Psoas muscle (tissue), 8 donors: Measurements from ENCODE around the gene MTCL1. TPM values are rescaled to one million over a fixed set of nuclear protein-coding genes. Genes with fewer than 3 reads are reported as not detected.

Source experiments
- ATAC-seq, 4 donors: fragments of 200-7000 bp; cut with Tn5 transposase; one replicate each; pipeline ENCODE4 v1.9.1; 2020; ENCODE audit warnings: moderate library complexity in 3 of 4, mild to moderate bottlenecking in 2 of 4
- DNase-seq, 2 donors: peaks; one replicate each; pipeline ENCODE4 v3.0.0-alpha.2; 2020
- H3K27ac ChIP-seq: fragments of 200-600 bp; one replicate; pipeline ENCODE4 v1.8.0; 2022
- H3K27me3 ChIP-seq, 3 donors: fragments of 200-600 bp in 1 of 3; one replicate each; pipeline versions ENCODE4 v1.6.1 to v1.8.0; 2013 to 2022; ENCODE audit warnings: low read length in 2 of 3, mild to moderate bottlenecking in 2 of 3, moderate library complexity in 1 of 3; ENCODE audit not compliant: insufficient read depth in 3 of 3
- H3K36me3 ChIP-seq, 2 donors: fragments of 200-600 bp in 1 of 2; one replicate each; pipeline versions ENCODE4 v1.6.1 to v1.8.0; 2013 to 2022; ENCODE audit warnings: low read depth in 1 of 2, mild to moderate bottlenecking in 1 of 2, moderate library complexity in 1 of 2; ENCODE audit not compliant: insufficient read depth in 1 of 2
- H3K4me1 ChIP-seq: fragments of 200-600 bp; one replicate; pipeline ENCODE4 v1.8.0; 2022
- H3K4me3 ChIP-seq: fragments of 200-600 bp; one replicate; pipeline ENCODE4 v1.8.0; 2022; ENCODE audit warnings: mild to moderate bottlenecking
- H3K9me3 ChIP-seq: fragments of 200-600 bp; one replicate; pipeline ENCODE4 v1.8.0; 2022
- CTCF ChIP-seq: fragments of 200-600 bp; IDR thresholded peaks from one replicate; pipeline ENCODE4 v1.8.0; 2022; ENCODE audit warnings: antibody characterized with exemption
- WGBS, 3 donors: extraction: QIAGEN DNeasy Blood & Tissue Kit; methylation state at CpG; one replicate each; pipeline versions ENCODE4 v1.1.6 to v1.1.7; 2013; 5-methylcytosine and 5-hydroxymethylcytosine counted together
- intact Hi-C, 2 donors: fragments of 100-400 bp; cut with DNase I; formaldehyde crosslinking; loops; one replicate each; pipeline versions ENCODE4 v1.11.0 to v1.14.2; 2022
- polyA plus RNA-seq, 3 donors: library from polyadenylated mRNA; stranded (reverse); fragments of 200-250 nt; gene quantifications; one replicate each; pipeline ENCODE4 v1.2.3, GENCODE V29; 2013
- total RNA-seq, 4 donors: library from RNA; stranded (reverse); fragmentation: NEBNext Ultra II Directional in 2 of 4; extraction: Animal tissue kit (Norgen Biotek cat#: 25700) in 2 of 4; gene quantifications; one replicate each; pipeline versions ENCODE4 v1.2.1 to v1.2.4, GENCODE V29; 2021 to 2023
- donor health status: healthy with polysubstance abuse.
- donor health status: DM: no; HTN: no; CAD: no; lungs with moderate emphysema.
- donor health status: Bipolar disorder and iron deficiency.
- donor health status: healthy.
- donor health status: DM: yes; HTN: yes; CAD: no.
- donor health status: DM: no; HTN: no; CAD: no.
- donor health status: DM: no; HTN: no; CAD: no.
- donor health status: DM: yes; HTN: yes; CAD: no.

MTCL1 gene
- total and polyA plus RNA-seq, 7 donors = 1.3 to 5.3 (median 3.0) TPM

- no peaks in the 10 kb centered on the region for H3K36me3 ChIP-seq
- H3K9me3 ChIP-seq = no peaks in the 10 kb centered on the region
- WGBS, 3 donors = 89 to 95% (median 90%) methylated on average over 10 of the region's 10 CpGs
- TF ChIP-seq CTCF = no peak
- no peaks in the 10 kb centered on the region for H3K27me3 ChIP-seq
- DNase-seq (no peak), ATAC-seq (no peak)
- H3K4me3 ChIP-seq = no peak overlapping the region
- H3K4me1 ChIP-seq = no peaks in the 10 kb centered on the region
- no peak overlapping the region for H3K27ac ChIP-seq
- intact Hi-C loops = no loop called here
Observed at GRCh38 chr18:8776013-8776943, 70.9 kb downstream of the MTCL1 start.

DNA sequence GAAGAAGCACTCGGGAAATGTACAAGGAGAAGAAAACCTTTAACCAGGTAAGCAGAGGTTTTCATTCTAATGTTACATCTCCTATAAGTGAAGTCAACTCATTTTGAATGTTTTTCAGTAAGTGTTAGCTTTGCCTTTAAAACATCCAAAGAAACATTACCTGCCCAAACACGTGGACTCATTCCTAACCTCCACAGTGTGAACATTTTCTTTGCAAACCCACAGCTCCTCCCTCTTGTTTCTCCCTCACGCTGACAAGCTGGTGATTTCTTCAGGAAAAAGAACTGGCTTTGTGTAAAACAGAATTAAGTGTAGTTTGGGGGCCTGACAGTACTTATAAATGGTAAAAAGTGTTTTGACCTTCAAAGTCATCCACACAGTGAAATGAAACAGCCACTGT lies 72.5 kb downstream of the MTCL1 start:
- Histone ChIP-seq H3K9me3 (no peaks in the 10 kb centered on the region), H3K4me1 (no peaks in the 10 kb centered on the region), H3K27ac (no peak overlapping the region), H3K27me3 (no peaks in the 10 kb centered on the region), H3K4me3 (no peak overlapping the region), H3K36me3 (no peaks in the 10 kb centered on the region)
- no peak for TF ChIP-seq CTCF
- DNase-seq = no peak
- intact Hi-C loops = no loop called here
- 66 to 83% (median 76%) methylated on average over 3 of the region's 3 CpGs for WGBS, 3 donors
- ATAC-seq = no peak

DNA sequence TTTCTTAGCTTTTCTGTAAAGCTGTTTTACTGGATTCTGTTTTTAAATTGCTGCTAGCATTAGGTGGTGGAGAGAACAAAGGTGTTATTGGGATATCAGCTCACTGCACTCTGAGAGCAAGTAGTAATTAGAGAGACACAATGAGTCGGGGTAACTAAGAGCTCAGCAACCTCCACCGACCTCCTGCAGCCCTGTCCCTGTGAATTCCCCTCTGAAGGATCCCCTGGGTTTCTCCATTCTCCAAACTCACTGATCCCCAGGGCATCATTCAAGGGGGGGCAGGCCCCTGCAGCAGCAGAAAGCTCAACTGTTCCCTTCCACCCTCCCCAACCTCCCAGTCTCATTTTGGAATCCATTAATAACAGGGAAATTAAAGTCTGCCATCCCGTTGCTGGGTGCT lies 73.0 kb downstream of the MTCL1 start:
- Histone ChIP-seq H3K27ac (no peak overlapping the region), H3K4me3 (no peak overlapping the region), H3K4me1 (no peaks in the 10 kb centered on the region), H3K36me3 (no peaks in the 10 kb centered on the region), H3K9me3 (no peaks in the 10 kb centered on the region), H3K27me3 (no peaks in the 10 kb centered on the region)
- ATAC-seq (no peak), DNase-seq (no peak)
- no peak for TF ChIP-seq CTCF
- whole genome bisulfite sequencing, 3 donors = 63 to 76% (median 70%) methylated on average over 3 of the region's 3 CpGs
- intact Hi-C loops = no loop called here

- Histone ChIP-seq H3K4me3 (no peak overlapping the region), H3K27me3 (no peaks in the 10 kb centered on the region), H3K9me3 (no peaks in the 10 kb centered on the region), H3K4me1 (no peaks in the 10 kb centered on the region), H3K36me3 (no peaks in the 10 kb centered on the region), H3K27ac (no peak overlapping the region)
- intact Hi-C loops = no loop called here
- no peak for DNase-seq
- ATAC-seq = no peak
- TF ChIP-seq CTCF = no peak
- 97 to 99% (median 97%) methylated on average over 16 of the region's 16 CpGs for WGBS, 3 donors
Observed at GRCh38 chr18:8778824-8779223, 73.5 kb downstream of the MTCL1 start.
